ENCODE results near the gene PAPPA. TPM values are rescaled to one million over a fixed set of nuclear protein-coding genes. Genes with fewer than 3 reads are reported as not detected.

The PAPPA gene
- total RNA-seq, 1 experiment from 2014 or later: 0.17 TPM

- Histone ChIP-seq H2BK20ac (ENCODE audit: low read depth, low read length, poor library complexity, severe bottlenecking) (no peak overlapping the region), H3K4me1 (ENCODE audit: insufficient read depth, low read length) (no peaks in the 10 kb centered on the region), H3K18ac (ENCODE audit: insufficient read length, low read depth, low read length) (no peak overlapping the region), H3K23me2 (ENCODE audit: insufficient read length, low read depth, low read length, poor library complexity, severe bottlenecking) (no peaks in the 10 kb centered on the region), H3K27me3 (ENCODE audit: insufficient read depth, low read length) (no peaks in the 10 kb centered on the region), H4K5ac (ENCODE audit: insufficient read length, low read depth, low read length) (no peak overlapping the region), H3K9me3 (ENCODE audit: control insufficient read depth, low read depth, low read length) (no peaks in the 10 kb centered on the region), H4K91ac (ENCODE audit: insufficient read length, low read depth, low read length) (no peak overlapping the region), H3T11ph (ENCODE audit: low read length) (no peak overlapping the region), H2BK5ac (ENCODE audit: insufficient read length, low read length) (no peak overlapping the region), H4K8ac (replicated peaks; ENCODE audit: insufficient read length, low read depth, low read length) (no peak overlapping the region), H2BK120ac (ENCODE audit: low read depth, low read length, poor library complexity, severe bottlenecking) (no peak overlapping the region), H3K23ac (ENCODE audit: insufficient read length, low read depth, low read length) (no peak overlapping the region), H3K14ac (ENCODE audit: insufficient read depth, low read length) (no peak overlapping the region), H3K27ac (ENCODE audit: insufficient read length, low read depth, low read length) (no peak overlapping the region), H2AFZ (ENCODE audit: low read length) (no peak overlapping the region), H4K20me1 (ENCODE audit: control insufficient read depth, insufficient read depth, insufficient read length) (no peaks in the 10 kb centered on the region), H3K56ac (ENCODE audit: insufficient read length, low read depth, low read length) (no peak overlapping the region), H2BK12ac (ENCODE audit: insufficient read length, low read depth, low read length) (no peak overlapping the region), H3K4ac (ENCODE audit: low read depth, low read length) (no peak overlapping the region), H3K4me2 (ENCODE audit: insufficient read depth, insufficient read length, low read length) (no peak overlapping the region), H3K9ac (ENCODE audit: extremely low read depth, insufficient read length, low read length) (no peak overlapping the region), H2BK15ac (ENCODE audit: low read depth, low read length) (no peak overlapping the region), H2AK5ac (ENCODE audit: insufficient read length, low read length) (no peak overlapping the region), H3K79me2 (ENCODE audit: insufficient read depth, low read length) (no peaks in the 10 kb centered on the region), H3K79me1 (ENCODE audit: insufficient read depth, low read depth, low read length, poor library complexity, severe bottlenecking) (no peaks in the 10 kb centered on the region)
- no peak overlapping the region for H3K27ac Mint-ChIP-seq
- no peaks in the 10 kb centered on the region for H3K9me3 Mint-ChIP-seq
- WGBS (ENCODE audit: extremely low coverage, insufficient read length, low lambda C conversion rate): no CpG with 5 or more reads among the region's 2 CpGs
- TF ChIP-seq CTCF (conservative IDR thresholded peaks at IDR 0.05): no peak
- no peak overlapping the region for H3K4me3 Mint-ChIP-seq
- no peaks in the 10 kb centered on the region for H3K27me3 Mint-ChIP-seq (ENCODE audit: low read depth)
- H3K4me1 Mint-ChIP-seq: peaks cover 0 to 2% of the 10 kb centered on the region in 2 experiments; a peak in 1 of 4 replicates
- no peaks in the 10 kb centered on the region for H3K36me3 Mint-ChIP-seq (ENCODE audit: insufficient read depth in 1 of 3, low read depth in 3 of 3)
- DNase-seq: no peak
Observed at GRCh38 chr9:116360989-116361388, 207.4 kb downstream of the PAPPA start.

Measured in H9 (cell line).